ENCODE results near the gene KIF4A.
A peak's percentile ranks its signal among the peaks of the same experiment; 100 is the strongest.

KIF4A gene

DNA sequence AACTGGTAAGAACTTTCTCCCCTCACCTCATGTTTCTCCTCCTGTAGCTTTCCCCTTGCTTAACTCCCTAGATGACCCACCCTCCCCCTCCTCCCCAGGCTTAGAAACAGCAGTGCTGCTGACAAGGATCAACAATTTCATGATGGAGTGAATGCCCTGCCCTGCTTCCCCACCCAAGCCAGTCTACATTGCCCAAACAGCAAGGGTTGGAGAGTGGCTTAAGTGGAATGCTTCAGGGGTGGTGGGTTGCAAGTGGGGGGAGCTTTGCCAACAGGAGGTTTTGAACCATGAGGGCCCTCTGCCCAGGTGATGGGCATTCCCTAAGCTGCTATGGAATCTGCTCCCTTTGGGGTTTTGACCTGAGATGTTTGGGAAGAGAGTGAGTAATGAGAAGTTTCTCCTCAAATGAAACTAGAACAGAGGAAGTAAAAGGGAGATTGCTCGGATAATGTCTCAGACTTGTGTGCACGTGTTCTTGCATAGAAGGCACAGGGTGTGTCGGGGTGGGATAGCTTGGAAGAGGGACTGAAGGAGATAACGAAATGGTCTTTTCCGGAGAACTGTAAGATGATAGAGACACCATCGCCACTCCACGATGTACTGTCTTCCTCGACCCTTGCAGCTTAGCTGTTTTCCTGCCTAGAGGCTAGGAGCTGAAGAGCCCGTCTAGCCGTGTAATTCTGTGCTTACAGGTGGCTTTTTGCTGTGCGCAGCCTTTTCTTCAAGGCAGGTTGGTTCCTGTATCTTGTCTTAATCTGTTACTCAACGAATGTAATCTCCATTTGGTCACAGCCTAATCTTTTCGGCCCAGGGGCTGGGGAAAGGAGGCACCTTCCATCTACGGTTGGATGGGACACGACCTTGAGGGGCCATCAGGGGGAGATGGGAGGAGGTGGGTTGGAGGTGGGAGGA is 143.3 kb downstream of the KIF4A start:
- peaks cover 2% of the 10 kb centered on the region for H3K27me3 Mint-ChIP-seq
- DNase-seq (ENCODE audit: low spot score in 2 of 2), result no peak
- no peak for ATAC-seq (ENCODE audit: low read depth)
- no peaks in the 10 kb centered on the region for H3K9me3 Mint-ChIP-seq
- peak overlapping the region; percentile 91 for H3K4me3 Mint-ChIP-seq
- peaks cover 14% of the 10 kb centered on the region for H3K4me1 Mint-ChIP-seq
- peak overlapping the region; percentile 92 for H3K27ac Mint-ChIP-seq
- H3K36me3 Mint-ChIP-seq, result no peaks in the 10 kb centered on the region

DNA sequence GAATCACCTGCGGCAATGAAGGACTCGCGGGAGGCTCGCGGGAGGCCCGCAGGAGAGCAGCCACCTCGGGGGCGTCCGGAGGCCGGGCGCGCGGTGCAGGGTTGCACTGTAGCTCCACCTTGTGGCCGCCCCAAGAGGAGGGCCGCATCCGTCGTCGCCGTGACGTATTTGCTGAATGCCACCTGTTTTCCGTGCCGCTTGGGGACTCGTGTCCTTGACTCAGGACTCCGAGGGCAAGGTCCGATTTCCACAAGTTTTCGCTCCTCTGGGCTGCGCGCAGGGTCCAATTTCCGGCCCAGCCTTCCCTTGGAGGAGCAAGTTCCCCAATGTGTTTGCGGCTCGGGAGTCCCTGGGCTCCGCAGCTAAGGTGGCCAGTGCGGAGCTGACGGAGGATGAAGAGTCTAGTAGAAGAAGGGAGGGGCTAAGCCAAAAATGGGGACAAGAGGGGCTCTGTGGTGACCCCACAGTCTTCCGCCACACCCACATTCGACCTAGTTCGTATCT is 144.0 kb downstream of the KIF4A start:
- peak; percentile 59 to 62 for DNase-seq (ENCODE audit: low spot score in 2 of 2)
- Mint-ChIP-seq H3K36me3 (no peaks in the 10 kb centered on the region), H3K4me1 (peaks cover 14% of the 10 kb centered on the region), H3K4me3 (peak overlapping the region; percentile 91), H3K9me3 (no peaks in the 10 kb centered on the region), H3K27ac (peak overlapping the region; percentile 92), H3K27me3 (peaks cover 2% of the 10 kb centered on the region)
- ATAC-seq (ENCODE audit: low read depth), result peak; percentile 82

DNA sequence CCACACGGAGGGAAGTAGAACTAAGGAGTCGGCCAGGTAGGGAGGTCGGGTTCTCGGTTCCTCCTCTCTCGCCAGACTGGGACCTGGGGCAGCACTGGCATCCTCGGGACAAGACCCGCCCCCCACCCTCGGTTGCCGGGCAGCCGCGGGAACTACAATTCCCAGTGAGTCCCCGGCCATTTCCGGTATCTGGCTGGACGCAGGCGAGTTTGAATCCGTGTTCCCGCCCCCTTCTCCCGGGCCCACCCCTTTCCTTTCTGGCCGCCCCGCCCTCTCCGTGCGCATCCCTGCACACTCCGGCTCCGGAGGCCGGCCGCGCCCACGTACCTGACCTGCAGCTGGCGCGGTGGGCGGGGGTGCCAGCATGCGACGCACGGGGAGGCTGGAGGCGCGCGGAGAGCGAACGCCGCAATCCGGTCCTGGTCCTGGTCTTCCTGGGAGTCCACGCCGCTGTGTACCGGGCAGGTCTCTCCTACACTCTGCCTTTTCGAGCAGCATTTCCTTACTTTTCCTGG is 144.5 kb downstream of the KIF4A start:
- H3K27me3 Mint-ChIP-seq, result peaks cover 2% of the 10 kb centered on the region
- ATAC-seq (ENCODE audit: low read depth), result peak; percentile 36
- no peaks in the 10 kb centered on the region for H3K36me3 Mint-ChIP-seq
- H3K9me3 Mint-ChIP-seq, result no peaks in the 10 kb centered on the region
- H3K27ac Mint-ChIP-seq, result peak overlapping the region; percentile 92
- no peak for DNase-seq (ENCODE audit: low spot score in 2 of 2)
- H3K4me3 Mint-ChIP-seq, result peak overlapping the region; percentile 91
- peaks cover 14% of the 10 kb centered on the region for H3K4me1 Mint-ChIP-seq

DNA sequence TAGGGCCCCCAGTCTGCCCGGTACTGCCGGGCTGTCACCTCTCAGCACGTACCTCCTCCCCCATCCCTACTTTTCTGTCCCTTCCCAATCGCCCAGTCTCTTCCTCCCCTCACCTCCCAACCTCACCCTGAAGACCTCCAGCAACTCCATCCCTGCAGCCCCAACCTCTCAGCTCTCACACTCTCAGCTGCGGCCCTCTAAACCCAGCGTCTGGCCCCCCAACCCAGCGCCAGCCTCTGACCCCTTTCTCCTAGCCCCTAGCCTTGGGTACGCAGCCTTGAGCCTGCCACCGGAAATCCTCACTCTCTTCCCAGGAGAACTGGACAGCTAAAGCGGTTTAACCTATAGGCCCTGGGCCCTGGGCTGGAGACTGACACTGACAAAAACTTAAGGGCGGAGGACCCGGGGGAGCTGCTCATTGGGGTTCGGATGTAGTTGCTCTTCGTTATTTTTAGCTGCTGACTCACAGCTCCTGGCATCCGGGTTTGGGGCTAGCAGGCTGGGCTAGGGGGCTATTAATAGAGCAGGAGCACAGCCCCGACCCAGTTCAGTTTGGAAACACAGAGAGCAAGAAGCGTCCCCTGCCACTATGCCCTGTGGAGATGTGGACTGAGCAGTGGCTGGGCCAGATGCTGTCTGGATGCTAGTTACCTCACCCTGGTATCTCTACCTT is 145.1 kb downstream of the KIF4A start:
- ATAC-seq (ENCODE audit: low read depth) (no peak), DNase-seq (ENCODE audit: low spot score in 2 of 2) (no peak)
- Mint-ChIP-seq H3K36me3 (no peaks in the 10 kb centered on the region), H3K4me1 (peaks cover 14% of the 10 kb centered on the region), H3K9me3 (no peaks in the 10 kb centered on the region), H3K27ac (peak overlapping the region; percentile 92), H3K4me3 (peak overlapping the region; percentile 91), H3K27me3 (peaks cover 2% of the 10 kb centered on the region)

DNA sequence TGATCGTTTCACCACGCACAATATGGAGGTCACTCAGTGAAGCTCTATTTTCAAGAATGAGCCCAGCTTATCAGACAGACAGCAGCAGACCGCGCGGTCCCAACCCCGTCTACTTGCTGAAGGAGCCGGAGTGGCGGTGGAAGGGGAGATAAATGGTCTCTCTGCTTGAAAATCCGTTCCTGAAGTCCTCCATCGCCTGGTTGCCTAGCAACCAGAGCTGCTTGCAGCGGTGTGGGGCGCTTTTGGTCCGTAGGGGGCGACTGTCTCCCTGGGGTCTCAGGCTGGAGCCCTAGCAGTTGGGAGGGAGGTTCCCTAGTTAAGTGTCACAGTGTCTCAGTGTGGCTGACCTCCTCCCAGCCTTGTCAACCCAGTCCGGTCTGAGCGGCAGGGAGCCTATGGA is 146.4 kb downstream of the KIF4A start:
- Mint-ChIP-seq H3K27me3 (peaks cover 2% of the 10 kb centered on the region), H3K9me3 (no peaks in the 10 kb centered on the region), H3K4me3 (no peak overlapping the region), H3K36me3 (no peaks in the 10 kb centered on the region), H3K4me1 (peaks cover 14% of the 10 kb centered on the region), H3K27ac (no peak overlapping the region)
- DNase-seq (ENCODE audit: low spot score in 2 of 2) (no peak), ATAC-seq (ENCODE audit: low read depth) (peak; percentile 18)

DNA sequence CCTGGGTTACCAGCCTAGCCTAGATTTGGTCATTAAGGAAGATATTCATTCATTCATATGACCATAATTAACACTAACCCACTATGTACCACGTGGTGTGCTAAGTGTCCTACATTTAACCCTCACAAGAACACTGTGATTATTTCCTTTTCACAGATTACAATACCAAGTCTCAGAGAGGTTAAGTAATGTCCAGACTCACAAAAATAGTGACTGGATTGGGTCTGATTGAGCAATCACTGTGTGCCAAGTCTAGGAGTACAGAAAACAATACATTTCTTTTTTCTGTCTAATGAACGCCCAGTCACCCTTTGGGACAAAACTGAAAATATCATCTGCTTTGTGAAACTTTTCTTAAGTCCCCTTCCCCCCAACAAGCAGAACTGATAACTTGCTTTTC is 147.1 kb downstream of the KIF4A start:
- Mint-ChIP-seq H3K9me3 (no peaks in the 10 kb centered on the region), H3K4me3 (no peak overlapping the region), H3K36me3 (no peaks in the 10 kb centered on the region), H3K27ac (no peak overlapping the region), H3K4me1 (peaks cover 14% of the 10 kb centered on the region), H3K27me3 (peaks cover 2% of the 10 kb centered on the region)
- no peak for ATAC-seq (ENCODE audit: low read depth)
- no peak for DNase-seq (ENCODE audit: low spot score in 2 of 2)

DNA sequence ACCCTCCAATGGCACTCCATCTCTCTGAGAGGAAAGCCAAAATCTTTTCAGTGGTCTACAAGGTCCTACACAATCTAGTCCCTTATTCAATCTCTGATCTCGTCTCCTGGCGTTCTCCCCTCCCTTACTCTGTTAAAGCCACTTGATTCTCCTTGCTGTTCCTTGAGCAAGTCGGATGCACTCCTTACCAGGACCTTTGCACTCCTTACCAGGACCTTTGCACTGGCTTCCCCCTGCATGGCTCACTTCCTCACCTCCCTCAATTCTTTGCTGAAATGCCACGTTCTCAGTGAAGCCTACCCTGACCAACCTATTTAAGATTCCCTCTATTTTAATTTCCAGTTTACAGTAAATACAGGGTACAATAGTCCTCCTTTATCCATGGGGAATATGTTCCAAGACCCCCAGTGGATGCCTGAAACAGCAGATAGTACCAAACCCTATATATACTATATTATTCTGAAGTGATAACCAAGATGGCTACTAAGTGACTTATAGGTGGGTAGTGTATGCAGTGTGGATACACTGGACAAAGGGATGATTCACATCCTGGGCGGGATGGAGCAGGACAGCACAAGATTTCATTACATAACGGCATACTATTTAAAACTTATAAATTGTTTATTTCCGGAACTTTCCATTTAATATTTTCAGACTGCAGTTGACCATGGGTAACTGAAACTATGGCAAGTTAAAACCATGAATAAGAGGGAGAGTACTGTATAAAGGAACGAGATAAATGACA is 148.2 kb downstream of the KIF4A start:
- H3K4me1 Mint-ChIP-seq, result peaks cover 14% of the 10 kb centered on the region
- no peak for ATAC-seq (ENCODE audit: low read depth)
- H3K27me3 Mint-ChIP-seq, result peaks cover 6% of the 10 kb centered on the region
- H3K9me3 Mint-ChIP-seq, result no peaks in the 10 kb centered on the region
- H3K4me3 Mint-ChIP-seq, result no peak overlapping the region
- no peak overlapping the region for H3K27ac Mint-ChIP-seq
- no peaks in the 10 kb centered on the region for H3K36me3 Mint-ChIP-seq
- DNase-seq (ENCODE audit: low spot score in 2 of 2), result no peak

DNA sequence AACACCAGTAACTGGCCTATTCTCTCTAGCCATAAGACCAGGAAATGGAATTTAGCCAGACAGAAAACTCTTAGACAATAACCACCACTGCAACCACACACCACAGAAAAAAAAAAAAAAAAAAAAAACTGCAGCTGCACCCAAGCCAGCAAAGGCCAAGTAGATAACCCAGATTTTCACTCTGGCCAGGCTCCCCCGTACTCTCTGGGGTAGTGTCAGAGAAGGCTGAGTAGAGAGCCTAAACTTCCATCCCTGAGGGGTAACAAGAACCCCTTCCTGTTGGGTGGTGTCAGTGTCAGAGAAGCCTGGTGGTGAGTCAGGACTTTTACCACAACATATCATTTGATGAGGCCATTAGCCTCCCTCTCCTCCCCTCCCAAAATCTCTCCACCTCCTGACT is 149.1 kb downstream of the KIF4A start:
- no peak for DNase-seq (ENCODE audit: low spot score in 2 of 2)
- H3K4me1 Mint-ChIP-seq, result peaks cover 11% of the 10 kb centered on the region
- ATAC-seq (ENCODE audit: low read depth), result no peak
- H3K36me3 Mint-ChIP-seq, result no peaks in the 10 kb centered on the region
- H3K9me3 Mint-ChIP-seq, result no peaks in the 10 kb centered on the region
- peaks cover 7% of the 10 kb centered on the region for H3K27me3 Mint-ChIP-seq
- no peak overlapping the region for H3K27ac Mint-ChIP-seq
- no peak overlapping the region for H3K4me3 Mint-ChIP-seq

DNA sequence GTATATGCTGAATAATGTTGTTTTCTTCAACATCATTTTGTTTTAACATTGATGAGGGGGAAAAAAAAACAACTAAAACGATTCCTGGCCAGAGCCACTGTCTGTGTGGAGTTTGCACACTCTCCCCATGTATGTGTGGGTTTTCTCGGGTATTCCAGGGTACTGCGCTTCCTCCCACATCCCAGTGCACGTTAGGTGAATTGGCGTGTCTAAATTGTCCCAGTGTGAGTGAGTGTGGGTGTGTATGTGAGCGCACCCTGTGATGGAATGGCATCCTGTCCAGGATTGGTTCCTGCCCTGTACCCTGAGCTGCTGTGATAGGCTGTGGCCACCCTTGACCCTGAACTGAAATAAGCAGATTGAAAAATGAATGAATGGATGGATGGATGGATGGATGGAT is 152.3 kb downstream of the KIF4A start:
- no peak overlapping the region for H3K4me3 Mint-ChIP-seq
- ATAC-seq (ENCODE audit: low read depth) (no peak), DNase-seq (ENCODE audit: low spot score in 2 of 2) (no peak)
- peaks cover 6% of the 10 kb centered on the region for H3K4me1 Mint-ChIP-seq
- H3K36me3 Mint-ChIP-seq, result no peaks in the 10 kb centered on the region
- no peaks in the 10 kb centered on the region for H3K9me3 Mint-ChIP-seq
- peaks cover 17% of the 10 kb centered on the region for H3K27me3 Mint-ChIP-seq
- no peak overlapping the region for H3K27ac Mint-ChIP-seq

DNA sequence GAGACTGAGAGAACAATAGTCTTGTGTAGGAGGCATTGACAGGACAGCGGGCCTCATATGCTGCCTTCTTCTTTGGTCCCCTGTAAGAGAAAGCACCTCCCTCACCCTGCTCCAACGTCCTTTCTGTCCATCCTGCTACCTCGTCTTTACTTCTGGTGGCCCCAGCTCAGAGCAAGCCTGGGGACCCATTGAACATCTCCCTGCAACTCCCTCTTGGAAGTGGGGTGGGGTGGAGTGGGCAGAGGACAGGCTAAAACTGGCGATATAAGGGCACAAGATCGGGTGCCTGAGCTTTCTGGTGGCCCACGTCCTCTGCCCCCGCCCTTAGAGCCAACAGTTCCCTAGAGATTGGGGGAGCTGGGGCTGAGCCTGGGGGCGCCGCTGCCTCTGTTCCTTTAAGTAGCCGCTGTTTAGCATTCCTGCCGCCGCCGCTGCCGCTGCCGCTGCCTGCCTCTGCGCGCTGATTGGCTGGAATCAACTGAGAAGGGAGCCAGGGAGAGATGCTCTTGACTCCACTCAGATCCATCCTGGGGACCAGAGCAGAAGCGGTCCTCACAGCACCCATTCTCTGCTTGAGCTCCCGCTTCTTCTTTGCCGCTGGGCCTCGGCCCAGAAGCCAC is 154.5 kb downstream of the KIF4A start, which contains the start of gene DLG3:
Gene DLG3, plus strand, starts transcription at position 510 of the 620 bp plus-strand sequence. CDS start 367 bp downstream, outside the sequence.
- ATAC-seq (ENCODE audit: low read depth) (peak; percentile 49), DNase-seq (ENCODE audit: low spot score in 2 of 2) (no peak)
- Mint-ChIP-seq H3K27ac (no peak within 1 kb of the TSS), H3K27me3 (peaks cover 15% of the 10 kb centered on the region), H3K4me1 (peaks cover 4% of the 10 kb centered on the region), H3K4me3 (peak within 1 kb of the TSS; percentile 59), H3K9me3 (no peaks in the 10 kb centered on the region), H3K36me3 (no peaks in the 10 kb centered on the region)

DNA sequence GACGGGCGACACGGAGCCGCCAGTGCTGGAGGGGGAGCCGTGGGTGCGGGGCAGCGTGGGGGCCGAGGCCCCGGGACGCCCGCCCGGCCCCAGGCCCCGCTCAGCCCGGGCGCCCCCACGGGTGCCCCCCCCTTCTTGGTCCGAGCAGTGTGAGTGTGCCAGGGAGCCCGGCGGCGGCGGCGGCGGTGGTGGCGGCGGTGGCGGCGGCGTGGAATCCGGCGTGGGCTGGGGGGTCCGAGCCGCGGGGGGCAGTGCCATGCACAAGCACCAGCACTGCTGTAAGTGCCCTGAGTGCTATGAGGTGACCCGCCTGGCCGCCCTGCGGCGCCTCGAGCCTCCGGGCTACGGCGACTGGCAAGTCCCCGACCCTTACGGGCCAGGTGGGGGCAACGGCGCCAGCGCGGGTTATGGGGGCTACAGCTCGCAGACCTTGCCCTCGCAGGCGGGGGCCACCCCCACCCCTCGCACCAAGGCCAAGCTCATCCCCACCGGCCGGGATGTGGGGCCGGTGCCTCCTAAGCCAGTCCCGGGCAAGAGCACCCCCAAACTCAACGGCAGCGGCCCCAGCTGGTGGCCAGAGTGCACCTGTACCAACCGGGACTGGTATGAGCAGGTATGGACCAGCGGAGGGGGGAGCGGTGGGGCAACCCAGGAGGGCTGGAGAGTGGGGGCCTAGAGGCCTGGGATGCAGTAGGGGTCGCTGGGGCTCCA is 155.2 kb downstream of the KIF4A start:
- H3K27ac Mint-ChIP-seq, result no peak overlapping the region
- H3K27me3 Mint-ChIP-seq, result peaks cover 15% of the 10 kb centered on the region
- DNase-seq (ENCODE audit: low spot score in 2 of 2) (no peak), ATAC-seq (ENCODE audit: low read depth) (peak; percentile 59)
- peak overlapping the region; percentile 59 for H3K4me3 Mint-ChIP-seq
- H3K9me3 Mint-ChIP-seq, result no peaks in the 10 kb centered on the region
- peaks cover 4% of the 10 kb centered on the region for H3K4me1 Mint-ChIP-seq
- H3K36me3 Mint-ChIP-seq, result no peaks in the 10 kb centered on the region

DNA sequence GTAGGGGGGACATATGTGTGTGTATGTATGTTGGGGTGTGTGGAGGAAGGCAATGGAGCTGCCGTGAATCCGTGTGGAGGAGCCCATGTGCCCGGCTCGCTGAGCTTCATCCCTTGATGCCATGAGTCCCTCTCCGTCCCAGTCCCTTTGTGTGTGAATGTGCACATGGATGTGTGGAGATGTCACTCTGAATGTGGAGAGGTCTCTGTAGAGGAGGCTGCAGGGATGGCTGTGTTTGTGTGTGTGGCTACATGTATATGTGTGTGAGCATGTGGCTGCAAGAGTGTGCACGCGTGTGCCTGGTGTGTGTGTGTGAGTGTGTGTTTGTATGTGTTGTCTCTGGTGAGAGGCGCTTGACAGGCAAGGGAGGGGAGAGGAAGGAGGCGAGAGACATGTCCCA is 156.0 kb downstream of the KIF4A start:
- DNase-seq (ENCODE audit: low spot score in 2 of 2), result no peak
- Mint-ChIP-seq H3K4me3 (peak overlapping the region; percentile 28), H3K27ac (no peak overlapping the region), H3K9me3 (no peaks in the 10 kb centered on the region), H3K36me3 (no peaks in the 10 kb centered on the region), H3K27me3 (peaks cover 15% of the 10 kb centered on the region), H3K4me1 (peaks cover 4% of the 10 kb centered on the region)
- ATAC-seq (ENCODE audit: low read depth), result no peak
